Mucosa of stomach (tissue), 1 donor: Measurements from ENCODE around the gene SMPD4.
"Not testable (repeated sequence)": the region's sequence is repeated elsewhere in the genome, so short reads cannot be mapped to it uniquely, and the experiment has no call there.

Source experiments
- H3K27me3 ChIP-seq: one replicate; pipeline ENCODE4 v1.7.0; 2013; ENCODE audit warnings: mild to moderate bottlenecking, low read length; ENCODE audit not compliant: control insufficient read depth, insufficient read depth
- H3K36me3 ChIP-seq: one replicate; pipeline ENCODE4 v1.7.0; 2013; ENCODE audit warnings: low read length; ENCODE audit not compliant: control insufficient read depth, insufficient read depth
- H3K4me1 ChIP-seq: one replicate; pipeline ENCODE4 v1.7.0; 2013; ENCODE audit warnings: mild to moderate bottlenecking, low read length; ENCODE audit not compliant: control insufficient read depth, insufficient read depth
- H3K4me3 ChIP-seq: one replicate; pipeline ENCODE4 v1.7.0; 2013; ENCODE audit warnings: low read length
- H3K9ac ChIP-seq: one replicate; pipeline ENCODE4 v1.7.0; 2013; ENCODE audit warnings: mild to moderate bottlenecking, low read length, moderate library complexity
- H3K9me3 ChIP-seq: one replicate; pipeline ENCODE4 v1.7.0; 2013; ENCODE audit warnings: mild to moderate bottlenecking, low read length, moderate library complexity; ENCODE audit not compliant: control insufficient read depth
- donor health status: Pancreatic carcinoma.

Gene SMPD4

GRCh38 chr2:130140516-130140915 lies 40.9 kb downstream of the SMPD4 start:
- H3K36me3 ChIP-seq, H3K4me3 ChIP-seq, H3K9me3 ChIP-seq, H3K9ac ChIP-seq, H3K4me1 ChIP-seq, H3K27me3 ChIP-seq: not testable (repeated sequence)

- not testable (repeated sequence) for H3K9me3 ChIP-seq, H3K4me1 ChIP-seq, H3K4me3 ChIP-seq, H3K27me3 ChIP-seq, H3K36me3 ChIP-seq, H3K9ac ChIP-seq
Observed at GRCh38 chr2:130139331-130140280, 41.8 kb downstream of the SMPD4 start.

GRCh38 chr2:130138841-130139251 lies 42.6 kb downstream of the SMPD4 start:
- H3K36me3 ChIP-seq, H3K4me1 ChIP-seq, H3K9ac ChIP-seq, H3K27me3 ChIP-seq, H3K4me3 ChIP-seq, H3K9me3 ChIP-seq: not testable (repeated sequence)

- not testable (repeated sequence) for H3K9ac ChIP-seq, H3K4me1 ChIP-seq, H3K9me3 ChIP-seq, H3K4me3 ChIP-seq, H3K27me3 ChIP-seq, H3K36me3 ChIP-seq
Observed at GRCh38 chr2:130138326-130138725, 43.1 kb downstream of the SMPD4 start.

GRCh38 chr2:130137118-130137517 lies 44.3 kb downstream of the SMPD4 start:
- not testable (repeated sequence) for H3K36me3 ChIP-seq, H3K9ac ChIP-seq, H3K27me3 ChIP-seq, H3K4me1 ChIP-seq, H3K4me3 ChIP-seq, H3K9me3 ChIP-seq

GRCh38 chr2:130136546-130136945 lies 44.9 kb downstream of the SMPD4 start:
- H3K9me3 ChIP-seq, H3K9ac ChIP-seq, H3K27me3 ChIP-seq, H3K4me1 ChIP-seq, H3K4me3 ChIP-seq, H3K36me3 ChIP-seq: not testable (repeated sequence)

GRCh38 chr2:130135692-130136541 lies 45.5 kb downstream of the SMPD4 start:
- H3K27me3 ChIP-seq, result no peaks in the 10 kb centered on the region
- H3K9me3 ChIP-seq, result no peaks in the 10 kb centered on the region
- no peaks in the 10 kb centered on the region for H3K4me1 ChIP-seq
- no peak overlapping the region for H3K9ac ChIP-seq
- H3K4me3 ChIP-seq, result no peak overlapping the region
- H3K36me3 ChIP-seq, result no peaks in the 10 kb centered on the region

GRCh38 chr2:130129120-130129829 lies 52.1 kb downstream of the SMPD4 start, which contains the start of gene POTEF:
POTEF (minus strand) TSS chr2:130129222; CDS start chr2:130120515, 8,707 bp downstream.
- H3K36me3 ChIP-seq, H3K4me3 ChIP-seq, H3K9me3 ChIP-seq: not testable (repeated sequence)

GRCh38 chr2:130128464-130128863 lies 52.9 kb downstream of the SMPD4 start:
- not testable (repeated sequence) for H3K4me1 ChIP-seq, H3K36me3 ChIP-seq, H3K27me3 ChIP-seq, H3K4me3 ChIP-seq, H3K9me3 ChIP-seq, H3K9ac ChIP-seq

More at GRCh38 chr2:130129120-130129829, 52.1 kb downstream of the SMPD4 start, which contains the start of gene POTEF:
- H3K27me3 ChIP-seq, H3K4me1 ChIP-seq, H3K9ac ChIP-seq: not testable (repeated sequence)

- H3K9ac ChIP-seq, H3K4me3 ChIP-seq, H3K27me3 ChIP-seq, H3K4me1 ChIP-seq, H3K36me3 ChIP-seq, H3K9me3 ChIP-seq: not testable (repeated sequence)
Observed at GRCh38 chr2:130127726-130128125, 53.7 kb downstream of the SMPD4 start.

- not testable (repeated sequence) for H3K4me1 ChIP-seq, H3K9ac ChIP-seq, H3K27me3 ChIP-seq, H3K9me3 ChIP-seq, H3K4me3 ChIP-seq, H3K36me3 ChIP-seq
Observed at GRCh38 chr2:130120924-130121323, 60.5 kb downstream of the SMPD4 start.
